Right lobe of liver (tissue), 4 donors: ENCODE measurements around the gene GDF2.

Source experiments
- POLR2A ChIP-seq: fragments of 450-650 bp; IDR thresholded peaks from one replicate; pipeline ENCODE4 v1.6.1; 2017; ENCODE audit warnings: antibody characterized with exemption, mild to moderate bottlenecking
- TF ChIP-seq, protein P1 (sequence below), 4 donors: fragments of 200-600 bp in 3 of 4; fragments of 450-650 bp in 1 of 4; IDR thresholded peaks; one replicate each; pipeline versions ENCODE4 v1.5.1 to v1.8.0; 2016 to 2022; ENCODE audit warnings: antibody characterized with exemption in 4 of 4, mild to moderate bottlenecking in 2 of 4
- donor health status: DM: no; HTN: no; CAD: no.
- donor health status: DM: no; HTN: no; CAD: no.
- donor health status: DM: no; HTN: yes; CAD: no.

DNA sequence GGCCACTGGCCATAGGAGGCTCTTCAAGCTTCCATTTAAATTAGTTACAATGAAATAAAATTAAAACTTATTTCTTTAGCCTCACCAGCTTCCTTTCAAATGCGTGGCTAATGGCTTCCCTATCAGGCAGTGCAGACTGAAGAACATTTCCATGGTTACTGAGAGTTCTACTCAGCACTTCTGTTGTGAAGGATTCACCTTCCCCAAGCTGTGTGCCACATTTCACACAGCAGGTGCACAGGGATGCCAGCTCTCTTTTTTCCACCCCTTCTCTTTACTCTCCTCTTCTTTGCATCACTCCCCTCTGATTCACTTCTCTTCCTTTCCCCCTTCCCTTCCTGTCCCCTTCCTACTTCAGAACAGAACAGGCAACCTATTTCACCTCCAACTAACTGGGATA lies 833 bp downstream of the GDF2 start:
- TF ChIP-seq, protein P1, sequence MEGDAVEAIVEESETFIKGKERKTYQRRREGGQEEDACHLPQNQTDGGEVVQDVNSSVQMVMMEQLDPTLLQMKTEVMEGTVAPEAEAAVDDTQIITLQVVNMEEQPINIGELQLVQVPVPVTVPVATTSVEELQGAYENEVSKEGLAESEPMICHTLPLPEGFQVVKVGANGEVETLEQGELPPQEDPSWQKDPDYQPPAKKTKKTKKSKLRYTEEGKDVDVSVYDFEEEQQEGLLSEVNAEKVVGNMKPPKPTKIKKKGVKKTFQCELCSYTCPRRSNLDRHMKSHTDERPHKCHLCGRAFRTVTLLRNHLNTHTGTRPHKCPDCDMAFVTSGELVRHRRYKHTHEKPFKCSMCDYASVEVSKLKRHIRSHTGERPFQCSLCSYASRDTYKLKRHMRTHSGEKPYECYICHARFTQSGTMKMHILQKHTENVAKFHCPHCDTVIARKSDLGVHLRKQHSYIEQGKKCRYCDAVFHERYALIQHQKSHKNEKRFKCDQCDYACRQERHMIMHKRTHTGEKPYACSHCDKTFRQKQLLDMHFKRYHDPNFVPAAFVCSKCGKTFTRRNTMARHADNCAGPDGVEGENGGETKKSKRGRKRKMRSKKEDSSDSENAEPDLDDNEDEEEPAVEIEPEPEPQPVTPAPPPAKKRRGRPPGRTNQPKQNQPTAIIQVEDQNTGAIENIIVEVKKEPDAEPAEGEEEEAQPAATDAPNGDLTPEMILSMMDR (IDR thresholded peaks at IDR 0.05): no peak
- TF ChIP-seq POLR2A: no peak
